ENCODE results near the gene MCC. TPM values are rescaled to one million over a fixed set of nuclear protein-coding genes. Genes with fewer than 3 reads are reported as not detected.

The MCC gene
- total RNA-seq, 3 donors from 2014 or later (not counting 1 experiment from before 2014, with no cell fraction given): 0.68 to 1.8 (median 1.4) TPM

GRCh38 chr5:113053511-113053995 is 434.7 kb downstream of the MCC start:
- Histone ChIP-seq H3K36me3 (ENCODE audit: control insufficient read depth, insufficient read depth, low read length) (no peaks in the 10 kb centered on the region), H3K4me1 (ENCODE audit: control insufficient read depth, insufficient read depth, low read length) (no peaks in the 10 kb centered on the region), H3K27me3 (ENCODE audit: control insufficient read depth, insufficient read depth, low read length) (no peaks in the 10 kb centered on the region), H3K27ac (ENCODE audit: low read length) (no peak overlapping the region), H3K4me3 (ENCODE audit: low read length) (no peak overlapping the region), H3K9me3 (ENCODE audit: control insufficient read depth, insufficient read depth, low read length) (no peaks in the 10 kb centered on the region)
- Mint-ChIP-seq H3K9me3 (no peaks in the 10 kb centered on the region), H3K4me1 (peaks cover 0 to 6% of the 10 kb centered on the region in 2 donors), H3K27ac (no peak overlapping the region), H3K4me3 (no peak overlapping the region), H3K27me3 (ENCODE audit: low read depth in 2 of 2) (peaks cover 0 to 2% of the 10 kb centered on the region in 2 donors), H3K36me3 (no peaks in the 10 kb centered on the region)
- no peak for ATAC-seq
- no peak for DNase-seq
- TF ChIP-seq CTCF (IDR thresholded peaks at IDR 0.05): no peak
- WGBS (ENCODE audit: insufficient coverage): 92% methylated on average over 9 of the region's 9 CpGs
- intact Hi-C loops (cut with micrococcal nuclease): no loop called here

GRCh38 chr5:113052041-113052795 is 436.0 kb downstream of the MCC start:
- H3K36me3 ChIP-seq (ENCODE audit: control insufficient read depth, insufficient read depth, low read length): no peaks in the 10 kb centered on the region
- no peak overlapping the region for H3K4me3 Mint-ChIP-seq
- H3K27ac Mint-ChIP-seq: peak overlapping the region in 1 of 2 donors; percentile 18
- peaks cover 0 to 2% of the 10 kb centered on the region in 2 donors for H3K27me3 Mint-ChIP-seq (ENCODE audit: low read depth in 2 of 2)
- ATAC-seq: no peak
- H3K4me1 ChIP-seq (ENCODE audit: control insufficient read depth, insufficient read depth, low read length): no peaks in the 10 kb centered on the region
- WGBS (ENCODE audit: insufficient coverage): 90% methylated on average over 10 of the region's 10 CpGs
- no peak overlapping the region for H3K4me3 ChIP-seq (ENCODE audit: low read length)
- TF ChIP-seq CTCF (IDR thresholded peaks at IDR 0.05): no peak
- DNase-seq: no peak
- no peaks in the 10 kb centered on the region for H3K36me3 Mint-ChIP-seq
- H3K27ac ChIP-seq (ENCODE audit: low read length): no peak overlapping the region
- no peaks in the 10 kb centered on the region for H3K9me3 Mint-ChIP-seq
- intact Hi-C loops (cut with micrococcal nuclease): no loop called here
- peaks cover 0 to 6% of the 10 kb centered on the region in 2 donors for H3K4me1 Mint-ChIP-seq
- H3K27me3 ChIP-seq (ENCODE audit: control insufficient read depth, insufficient read depth, low read length): no peaks in the 10 kb centered on the region
- no peaks in the 10 kb centered on the region for H3K9me3 ChIP-seq (ENCODE audit: control insufficient read depth, insufficient read depth, low read length)

- Histone ChIP-seq H3K4me1 (ENCODE audit: control insufficient read depth, insufficient read depth, low read length) (no peaks in the 10 kb centered on the region), H3K27me3 (ENCODE audit: control insufficient read depth, insufficient read depth, low read length) (no peaks in the 10 kb centered on the region), H3K27ac (ENCODE audit: low read length) (no peak overlapping the region), H3K9me3 (ENCODE audit: control insufficient read depth, insufficient read depth, low read length) (no peaks in the 10 kb centered on the region), H3K4me3 (ENCODE audit: low read length) (no peak overlapping the region), H3K36me3 (ENCODE audit: control insufficient read depth, insufficient read depth, low read length) (no peaks in the 10 kb centered on the region)
- H3K4me3 Mint-ChIP-seq: no peak overlapping the region
- no peak for TF ChIP-seq CTCF (IDR thresholded peaks at IDR 0.05)
- H3K27me3 Mint-ChIP-seq (ENCODE audit: low read depth in 2 of 2): peaks cover 0 to 2% of the 10 kb centered on the region in 2 donors
- peak overlapping the region in 1 of 2 donors; percentile 13 for H3K27ac Mint-ChIP-seq
- no peaks in the 10 kb centered on the region for H3K36me3 Mint-ChIP-seq
- DNase-seq (no peak), ATAC-seq (no peak)
- no peaks in the 10 kb centered on the region for H3K9me3 Mint-ChIP-seq
- intact Hi-C loops (cut with micrococcal nuclease): no loop called here
- H3K4me1 Mint-ChIP-seq: peaks cover 0 to 6% of the 10 kb centered on the region in 2 donors
- 65% methylated on average over 9 of the region's 9 CpGs for WGBS (ENCODE audit: insufficient coverage)
These were observed 437.4 kb downstream of the MCC start for GRCh38 chr5:113050721-113051382.

Data from natural killer cell (primary cell).